Heart left ventricle (tissue), 16 donors: ENCODE measurements around the gene MAG. TPM values are rescaled to one million over a fixed set of nuclear protein-coding genes. Genes with fewer than 3 reads are reported as not detected.

Source experiments
- ATAC-seq, 4 donors: fragments of 200-7000 bp; cut with Tn5 transposase; one replicate each; pipeline ENCODE4 v1.9.1; 2020 to 2022; ENCODE audit warnings: moderate library complexity in 4 of 4, mild to moderate bottlenecking in 3 of 4, moderate number of reproducible peaks in 1 of 4
- DNase-seq, 5 donors: peaks; one replicate each; pipeline ENCODE4 v3.0.0-alpha.2; 2020
- H3K27ac ChIP-seq, 12 donors: fragments of 200-600 bp; sonication (generic) in 4 of 12; one replicate each; pipeline versions ENCODE4 v1.5.0 to v1.8.0; 2016 to 2022; ENCODE audit warnings: mild to moderate bottlenecking in 2 of 12
- H3K27me3 ChIP-seq, 9 donors: fragments of 200-600 bp; sonication (generic) in 2 of 9; one replicate each; pipeline versions ENCODE4 v1.5.1 to v1.8.0; 2016 to 2022; ENCODE audit warnings: mild to moderate bottlenecking in 3 of 9
- H3K36me3 ChIP-seq, 9 donors: fragments of 200-600 bp; sonication (generic) in 2 of 9; one replicate each; pipeline versions ENCODE4 v1.5.0 to v1.8.0; 2018 to 2022; ENCODE audit warnings: mild to moderate bottlenecking in 2 of 9
- H3K4me1 ChIP-seq, 12 donors: fragments of 200-600 bp; sonication (generic) in 4 of 12; one replicate each; pipeline versions ENCODE4 v1.5.0 to v1.8.0; 2016 to 2022; ENCODE audit warnings: mild to moderate bottlenecking in 3 of 12
- H3K4me3 ChIP-seq, 12 donors: fragments of 200-600 bp; sonication (generic) in 4 of 12; one replicate each; pipeline versions ENCODE4 v1.5.0 to v1.8.0; 2017 to 2022; ENCODE audit warnings: mild to moderate bottlenecking in 9 of 12, moderate library complexity in 4 of 12
- H3K9me3 ChIP-seq, 12 donors: fragments of 200-600 bp; sonication (generic) in 4 of 12; one replicate each; pipeline versions ENCODE4 v1.5.0 to v1.8.0; 2016 to 2022; ENCODE audit warnings: mild to moderate bottlenecking in 1 of 12
- CTCF ChIP-seq, 12 donors: fragments of 200-600 bp; sonication (generic) in 4 of 12; IDR thresholded peaks; one replicate each; pipeline versions ENCODE4 v1.5.0 to v1.8.0; 2018 to 2022; ENCODE audit warnings: antibody characterized with exemption in 12 of 12, mild to moderate bottlenecking in 5 of 12
- POLR2A ChIP-seq, 2 donors: fragments of 450-650 bp; IDR thresholded peaks; one replicate each; pipeline ENCODE4 v1.6.1; 2017; ENCODE audit warnings: antibody characterized with exemption in 2 of 2, mild to moderate bottlenecking in 2 of 2, moderate library complexity in 2 of 2
- WGBS, 4 donors: extraction: QIAGEN DNeasy Blood & Tissue Kit in 2 of 4; methylation state at CpG; one replicate each; pipeline versions ENCODE4 v1.1.5 to v1.1.7; 2013 to 2018; 5-methylcytosine and 5-hydroxymethylcytosine counted together
- intact Hi-C, 10 donors: fragments of 100-400 bp; cut with DNase I; formaldehyde crosslinking; loops; one replicate each; pipeline versions ENCODE4 v1.11.1 to v1.14.2; 2022
- polyA plus RNA-seq, 2 donors: library from polyadenylated mRNA; stranded (reverse); fragments of 200-250 nt; gene quantifications; one replicate each; pipeline ENCODE4 v1.2.3, GENCODE V29; 2013
- total RNA-seq, 9 donors: library from RNA; depleted of rRNA in 2 of 9; stranded (reverse); fragments of >200 nt in 2 of 9; fragmentation: NEBNext Ultra II Directional in 3 of 9; extraction: Animal tissue kit (Norgen Biotek cat#: 25700) in 3 of 9; gene quantifications; one replicate each; pipeline versions ENCODE4 v1.1.0 to v1.2.4, GENCODE V29; 2016 to 2023
- donor health status: ischemic (EF 13 %, LVEDD 7.1; RV severe dilation, severe dysfunction).
- donor health status: healthy with polysubstance abuse.
- donor health status: DM: no; HTN: yes; CAD: no.
- donor health status: DM: no; HTN: no; CAD: no.
- donor health status: ischemic (EF 25% LVEDD 6.9; RV normal size, moderate dysfunction).
- donor health status: ischemic (EF 25% LVEDD 5.7; RV mildly dilated, moderate dysfunction).
- donor health status: healthy.
- donor health status: DM: yes; HTN: yes; CAD: no.
- donor health status: ischemic (EF 35%, LVEDD 5.7; RV mildly dilated, moderate dysfunction).
- donor health status: nonischemic (EF 11% LVEDD 7.7; RV severe dilation, severe dysfunction).
- donor health status: DM: yes; HTN: yes; CAD: no.
- donor health status: PGD.
- donor health status: ischemic (EF 29% LVEDD 5.4; RV normal size, mild dysfunction).
- donor health status: nonischemic (EF 23%, LVEDD 6.1; RV moderate dilation, normal function).

The MAG gene
- total and polyA plus RNA-seq, 11 donors = 0.30 to 0.72 TPM; not detected in 9

GRCh38 chr19:35320065-35320713 is 28.2 kb downstream of the MAG start:
- no peaks in the 10 kb centered on the region for H3K27me3 ChIP-seq
- peaks cover 0 to 39% (median 8%) of the 10 kb centered on the region in 12 donors for H3K4me1 ChIP-seq
- no peak for TF ChIP-seq POLR2A (IDR thresholded peaks at IDR 0.05)
- no peak for TF ChIP-seq CTCF (IDR thresholded peaks at IDR 0.05)
- H3K27ac ChIP-seq = peak overlapping the region in 1 of 12 donors; percentile 78
- no peak overlapping the region for H3K4me3 ChIP-seq
- peaks cover 0 to 6% (median 0%) of the 10 kb centered on the region in 12 donors for H3K9me3 ChIP-seq
- intact Hi-C loops = no loop called here
- no peaks in the 10 kb centered on the region for H3K36me3 ChIP-seq
- whole genome bisulfite sequencing, 4 donors = 42 to 47% (median 45%) methylated on average over 12 of the region's 12 CpGs
- ATAC-seq = peak in 2 of 4 donors; percentile 40 to 48
- DNase-seq = peak in 1 of 5 donors; percentile 43

- H3K27me3 ChIP-seq = no peaks in the 10 kb centered on the region
- 91 to 98% (median 94%) methylated on average over 2 of the region's 2 CpGs for WGBS, 4 donors
- no peak overlapping the region for H3K27ac ChIP-seq
- ATAC-seq (no peak), DNase-seq (no peak)
- intact Hi-C loops = no loop called here
- peaks cover 0 to 39% (median 8%) of the 10 kb centered on the region in 12 donors for H3K4me1 ChIP-seq
- no peaks in the 10 kb centered on the region for H3K36me3 ChIP-seq
- peaks cover 0 to 6% (median 0%) of the 10 kb centered on the region in 12 donors for H3K9me3 ChIP-seq
- no peak overlapping the region for H3K4me3 ChIP-seq
- TF ChIP-seq CTCF (IDR thresholded peaks at IDR 0.05) (no peak), POLR2A (IDR thresholded peaks at IDR 0.05) (no peak)
Measured at GRCh38 chr19:35321291-35321690, 29.3 kb downstream of the MAG start.

GRCh38 chr19:35322014-35322413 is 30.1 kb downstream of the MAG start:
- TF ChIP-seq CTCF (IDR thresholded peaks at IDR 0.05) = no peak
- TF ChIP-seq POLR2A (IDR thresholded peaks at IDR 0.05) = no peak
- Histone ChIP-seq H3K27ac (no peak overlapping the region), H3K4me3 (no peak overlapping the region), H3K4me1 (peaks cover 0 to 39% (median 8%) of the 10 kb centered on the region in 12 donors), H3K27me3 (no peaks in the 10 kb centered on the region), H3K9me3 (peaks cover 0 to 6% (median 0%) of the 10 kb centered on the region in 12 donors), H3K36me3 (no peaks in the 10 kb centered on the region)
- ATAC-seq (no peak), DNase-seq (peak in 1 of 5 donors; percentile 8)
- WGBS, 4 donors = 92 to 96% (median 93%) methylated on average over 9 of the region's 9 CpGs
- intact Hi-C loops = no loop called here

GRCh38 chr19:35327642-35328041 is 35.7 kb downstream of the MAG start:
- TF ChIP-seq CTCF (IDR thresholded peaks at IDR 0.05) (peak in 2 of 12 donors; percentile 6 to 7), POLR2A (IDR thresholded peaks at IDR 0.05) (no peak)
- H3K9me3 ChIP-seq = no peaks in the 10 kb centered on the region
- WGBS, 4 donors = 64 to 81% (median 65%) methylated on average over 4 of the region's 4 CpGs
- no peak for ATAC-seq
- no peak overlapping the region for H3K27ac ChIP-seq
- intact Hi-C loops = no loop called here
- H3K27me3 ChIP-seq = peaks cover 0 to 32% (median 9%) of the 10 kb centered on the region in 9 donors
- peak in 1 of 5 donors; percentile 2 for DNase-seq
- no peaks in the 10 kb centered on the region for H3K4me1 ChIP-seq
- no peak overlapping the region for H3K4me3 ChIP-seq
- no peaks in the 10 kb centered on the region for H3K36me3 ChIP-seq
